DOHH2 (cell line): ENCODE measurements around the gene NAPG.

Source experiments
- H3F3A ChIP-seq: fragments of 200-600 bp; sonication (generic), shearing (Covaris generic); 2 replicates; pipeline ENCODE4 v1.6.0; 2016; ENCODE audit warnings: antibody characterized with exemption, mild to moderate bottlenecking; ENCODE audit not compliant: control insufficient read depth, insufficient read depth
- H3K27ac ChIP-seq: fragments of 200-600 bp; sonication (generic); 2 replicates; pipeline ENCODE4 v1.5.1; 2014; ENCODE audit warnings: low read depth, mild to moderate bottlenecking, low read length, moderate library complexity
- H3K27me3 ChIP-seq: fragments of 200-600 bp; sonication (generic); 2 replicates; pipeline ENCODE4 v1.6.1; 2014; ENCODE audit warnings: mild to moderate bottlenecking, low read length, mixed read lengths; ENCODE audit not compliant: control insufficient read depth
- H3K36me3 ChIP-seq: fragments of 200-600 bp; sonication (generic); 2 replicates; pipeline ENCODE4 v1.6.1; 2014; ENCODE audit warnings: mild to moderate bottlenecking, low read length, moderate library complexity, mixed read lengths; ENCODE audit not compliant: control insufficient read depth
- H3K4me1 ChIP-seq: fragments of 200-600 bp; sonication (generic); 2 replicates; pipeline ENCODE4 v1.6.1; 2014; ENCODE audit warnings: mild to moderate bottlenecking, low read length, mixed read lengths; ENCODE audit not compliant: control insufficient read depth
- H3K4me2 ChIP-seq: fragments of 200-600 bp; sonication (generic); 2 replicates; pipeline ENCODE4 v1.6.0; 2014; ENCODE audit warnings: mild to moderate bottlenecking, low read length, moderate library complexity
- H3K4me3 ChIP-seq: fragments of 200-600 bp; sonication (generic); 2 replicates; pipeline ENCODE4 v1.5.1; 2014; ENCODE audit warnings: mild to moderate bottlenecking, low read length, mixed read lengths
- H3K79me2 ChIP-seq: fragments of 200-600 bp; sonication (generic); 2 replicates; pipeline ENCODE4 v1.6.1; 2014; ENCODE audit warnings: mild to moderate bottlenecking, low read length, mixed read lengths; ENCODE audit not compliant: control insufficient read depth
- H3K9me2 ChIP-seq: fragments of 200-600 bp; sonication (generic); replicated peaks from 2 replicates; pipeline ENCODE4 v1.6.1; 2014; ENCODE audit warnings: mild to moderate bottlenecking, low read length, mixed read lengths; ENCODE audit not compliant: control insufficient read depth
- H3K9me3 ChIP-seq: fragments of 200-600 bp; sonication (generic); 2 replicates; pipeline ENCODE4 v1.6.1; 2014; ENCODE audit warnings: antibody characterized with exemption, low read length, mixed read lengths; ENCODE audit not compliant: control insufficient read depth, insufficient read depth
- H4K20me1 ChIP-seq: fragments of 200-600 bp; sonication (generic); 2 replicates; pipeline ENCODE4 v1.6.0; 2014; ENCODE audit warnings: low read depth, mild to moderate bottlenecking, antibody characterized with exemption, low read length, moderate library complexity; ENCODE audit not compliant: control insufficient read depth, insufficient read depth
- EZH2phosphoT487 ChIP-seq: fragments of 200-600 bp; sonication (generic); IDR thresholded peaks from 2 replicates; pipeline ENCODE4 v1.6.1; 2017; ENCODE audit warnings: borderline replicate concordance, mild to moderate bottlenecking, antibody characterized with exemption, low read length, moderate library complexity, mixed read lengths
- TF ChIP-seq, protein P1 (sequence below): fragments of 200-600 bp; sonication (generic); IDR thresholded peaks from one replicate; pipeline ENCODE4 v1.5.1; 2014; ENCODE audit warnings: antibody characterized with exemption, mild to moderate bottlenecking, low read depth, low read length; ENCODE audit not compliant: poor library complexity, severe bottlenecking

Gene NAPG

DNA sequence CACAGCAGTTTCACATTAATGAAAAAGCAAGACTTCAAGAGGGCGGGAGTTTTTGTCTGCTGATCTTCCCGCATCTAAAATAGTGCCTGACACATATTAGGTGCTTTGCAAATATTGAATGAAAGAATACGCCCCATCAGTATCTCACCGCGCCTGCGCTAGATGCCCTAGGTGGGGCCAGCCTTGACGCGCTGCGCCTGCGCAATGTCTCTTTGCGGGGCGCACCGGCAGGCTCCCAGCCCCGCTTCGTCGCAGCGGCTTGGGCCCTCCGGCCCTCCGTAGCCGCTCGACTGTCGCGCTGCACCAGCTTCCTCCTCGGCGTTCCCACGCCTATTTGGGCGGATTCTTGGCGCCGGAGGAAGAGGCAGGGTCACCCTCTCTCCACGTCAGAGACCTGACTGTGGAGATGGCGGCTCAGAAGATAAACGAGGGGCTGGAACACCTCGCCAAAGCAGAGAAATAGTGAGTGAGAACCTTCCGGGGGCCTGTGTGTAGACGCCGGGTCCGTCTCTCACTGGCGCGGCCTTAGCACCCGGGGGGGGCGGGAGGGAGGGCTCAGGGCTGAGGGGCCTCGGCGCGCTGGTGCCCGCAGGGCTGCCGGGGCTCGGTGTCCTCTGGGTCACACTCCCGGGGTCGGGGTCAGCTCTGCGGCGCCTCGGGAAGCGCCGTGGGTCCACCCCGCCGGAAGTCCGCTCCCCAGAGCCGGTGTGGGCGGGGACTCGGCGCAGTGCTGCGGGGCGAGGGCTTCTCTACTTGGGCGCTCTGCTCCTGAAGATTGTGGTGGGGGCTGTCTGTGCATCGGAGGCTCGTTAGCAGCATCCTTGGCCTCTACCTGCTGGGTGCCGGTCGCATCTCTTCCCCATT lies at the start of gene NAPG:
Gene NAPG (plus strand): TSS at position 331 of the 864 bp plus-strand sequence. CDS start 76 bp downstream, at position 407.
- Histone ChIP-seq H3K4me1 (peaks cover 32% of the 10 kb centered on the region), H3K27me3 (peaks cover 3% of the 10 kb centered on the region; the same call in 1 of the 2 replicates), H3K9me3 (no peaks in the 10 kb centered on the region), H3K9me2 (no peaks in the 10 kb centered on the region), H3K79me2 (peaks cover 51% of the 10 kb centered on the region), H3K27ac (peak within 1 kb of the TSS; percentile 64), H3K4me3 (peak within 1 kb of the TSS; percentile 100), H4K20me1 (peaks cover 31% of the 10 kb centered on the region), H3F3A (0 out of 2 replicates have a peak, but pooled peaks cover 2% of the 10 kb centered on the region), H3K36me3 (peaks cover 14% of the 10 kb centered on the region), H3K4me2 (peak within 1 kb of the TSS; percentile 88)
- TF ChIP-seq EZH2phosphoT487 = no peak
- TF ChIP-seq, protein P1, sequence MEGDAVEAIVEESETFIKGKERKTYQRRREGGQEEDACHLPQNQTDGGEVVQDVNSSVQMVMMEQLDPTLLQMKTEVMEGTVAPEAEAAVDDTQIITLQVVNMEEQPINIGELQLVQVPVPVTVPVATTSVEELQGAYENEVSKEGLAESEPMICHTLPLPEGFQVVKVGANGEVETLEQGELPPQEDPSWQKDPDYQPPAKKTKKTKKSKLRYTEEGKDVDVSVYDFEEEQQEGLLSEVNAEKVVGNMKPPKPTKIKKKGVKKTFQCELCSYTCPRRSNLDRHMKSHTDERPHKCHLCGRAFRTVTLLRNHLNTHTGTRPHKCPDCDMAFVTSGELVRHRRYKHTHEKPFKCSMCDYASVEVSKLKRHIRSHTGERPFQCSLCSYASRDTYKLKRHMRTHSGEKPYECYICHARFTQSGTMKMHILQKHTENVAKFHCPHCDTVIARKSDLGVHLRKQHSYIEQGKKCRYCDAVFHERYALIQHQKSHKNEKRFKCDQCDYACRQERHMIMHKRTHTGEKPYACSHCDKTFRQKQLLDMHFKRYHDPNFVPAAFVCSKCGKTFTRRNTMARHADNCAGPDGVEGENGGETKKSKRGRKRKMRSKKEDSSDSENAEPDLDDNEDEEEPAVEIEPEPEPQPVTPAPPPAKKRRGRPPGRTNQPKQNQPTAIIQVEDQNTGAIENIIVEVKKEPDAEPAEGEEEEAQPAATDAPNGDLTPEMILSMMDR = no peak

DNA sequence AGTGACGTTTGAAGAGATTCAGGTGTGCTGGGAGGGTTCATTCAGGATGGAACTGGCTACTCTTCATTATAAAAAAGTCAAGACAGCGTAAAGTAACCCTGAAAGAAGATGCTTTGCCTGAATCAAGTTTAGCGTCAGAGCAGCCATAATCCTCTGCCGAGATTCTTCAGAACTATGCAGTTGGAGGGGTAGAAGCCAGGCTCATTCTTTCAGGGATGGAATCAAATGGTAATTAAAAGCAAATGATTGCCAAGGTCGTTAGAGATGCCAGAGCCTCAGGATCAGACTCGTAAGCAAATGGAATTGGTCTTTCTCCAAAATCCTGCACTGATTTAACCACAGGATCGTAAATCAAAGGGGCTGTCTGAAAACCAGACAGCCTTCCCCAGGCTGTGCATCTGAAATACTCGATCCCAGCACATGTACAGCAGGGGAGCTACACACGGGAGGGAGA lies 49.5 kb upstream of the NAPG start:
- H3K4me1 ChIP-seq = peaks cover 67% of the 10 kb centered on the region

DNA sequence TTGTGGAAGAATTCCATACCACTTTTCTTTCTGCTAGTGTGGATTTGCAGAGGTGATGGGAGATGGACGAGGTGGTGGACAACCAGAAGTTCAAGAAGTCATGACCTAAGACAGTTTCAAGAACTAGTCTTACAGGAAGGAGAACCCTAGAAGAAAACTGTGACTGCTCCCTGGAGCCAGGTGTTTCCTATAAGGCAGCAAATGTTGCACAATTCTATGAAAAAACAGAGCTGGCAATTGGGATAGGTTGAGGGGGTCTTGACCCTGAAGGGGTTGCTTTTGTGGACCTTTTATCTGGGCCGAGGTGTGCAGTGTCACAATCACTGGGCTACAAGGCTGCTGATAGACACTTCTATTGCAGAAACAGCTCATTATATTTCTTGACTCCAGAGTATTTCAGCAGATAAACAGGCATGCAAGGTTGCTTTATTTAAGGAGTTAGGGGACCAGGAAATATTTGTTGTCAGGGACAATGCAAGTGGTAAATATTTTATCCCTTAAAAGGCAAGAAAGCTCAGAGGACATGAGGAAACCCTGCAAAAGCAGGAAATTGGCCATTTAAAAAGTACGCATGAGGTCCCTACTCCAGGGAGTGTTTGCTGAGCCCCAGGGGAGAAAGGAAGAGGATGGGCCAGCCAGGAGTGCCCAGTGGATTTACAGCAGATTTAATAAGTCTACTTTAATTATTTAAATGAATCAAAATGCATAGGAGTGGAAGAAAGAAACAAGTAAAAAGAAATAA lies 48.5 kb upstream of the NAPG start:
- H3K9me3 ChIP-seq = no peaks in the 10 kb centered on the region
- H3K27me3 ChIP-seq = no peaks in the 10 kb centered on the region
- H3K4me3 ChIP-seq = peak overlapping the region; percentile 27; the same call in 1 of the 2 replicates
- peaks cover 77% of the 10 kb centered on the region for H3K4me1 ChIP-seq
- H3K36me3 ChIP-seq = no peaks in the 10 kb centered on the region
- TF ChIP-seq, protein P1 = no peak
- TF ChIP-seq EZH2phosphoT487 = no peak
- no peaks in the 10 kb centered on the region for H3K9me2 ChIP-seq
- no peaks in the 10 kb centered on the region for H3K79me2 ChIP-seq
- H4K20me1 ChIP-seq = no peaks in the 10 kb centered on the region
- peak overlapping the region; percentile 50 for H3K4me2 ChIP-seq
- H3K27ac ChIP-seq = no peak overlapping the region
- no peaks in the 10 kb centered on the region; the same call in 1 of the 2 replicates for H3F3A ChIP-seq

More for the DNA sequence above, 49.5 kb upstream of the NAPG start:
- no peaks in the 10 kb centered on the region for H3K36me3 ChIP-seq
- H3K27me3 ChIP-seq = no peaks in the 10 kb centered on the region
- no peaks in the 10 kb centered on the region for H3K79me2 ChIP-seq
- H3F3A ChIP-seq = no peaks in the 10 kb centered on the region
- H3K9me2 ChIP-seq = no peaks in the 10 kb centered on the region
- TF ChIP-seq, protein P1 = no peak
- TF ChIP-seq EZH2phosphoT487 = no peak
- peak overlapping the region; percentile 27 for H3K4me3 ChIP-seq
- H3K27ac ChIP-seq = 0 out of 2 replicates have a peak overlapping the region, but pooled peaks have one; percentile 17
- no peaks in the 10 kb centered on the region for H3K9me3 ChIP-seq
- no peaks in the 10 kb centered on the region for H4K20me1 ChIP-seq
- H3K4me2 ChIP-seq = peak overlapping the region; percentile 50
